ENCODE results near the gene GABBR2.

The GABBR2 gene

GRCh38 chr9:98391406-98391805 is 317.3 kb downstream of the GABBR2 start:
- no peak for DNase-seq

GRCh38 chr9:98385751-98386150 is 323.0 kb downstream of the GABBR2 start:
- DNase-seq: no peak

GRCh38 chr9:98383758-98384157 is 325.0 kb downstream of the GABBR2 start:
- peak; percentile 5 for DNase-seq

GRCh38 chr9:98381311-98382103 is 327.2 kb downstream of the GABBR2 start:
- no peak for DNase-seq

GRCh38 chr9:98380065-98380681 is 328.6 kb downstream of the GABBR2 start:
- DNase-seq: peak; percentile 68

GRCh38 chr9:98379572-98379971 is 329.2 kb downstream of the GABBR2 start:
- DNase-seq: no peak

- peak; percentile 31 for DNase-seq
Observed at GRCh38 chr9:98378794-98379193, 329.9 kb downstream of the GABBR2 start.

GRCh38 chr9:98378206-98378780 is 330.4 kb downstream of the GABBR2 start:
- peak; percentile 56 for DNase-seq

- peak; percentile 94 for DNase-seq
Observed at GRCh38 chr9:98375138-98375726, 333.5 kb downstream of the GABBR2 start.

- peak; percentile 94 for DNase-seq
Observed at GRCh38 chr9:98374385-98375051, 334.2 kb downstream of the GABBR2 start.

GRCh38 chr9:98373609-98374008 is 335.1 kb downstream of the GABBR2 start:
- peak; percentile 58 for DNase-seq

GRCh38 chr9:98372077-98372836 is 336.5 kb downstream of the GABBR2 start:
- no peak for DNase-seq

GRCh38 chr9:98370976-98371315 is 337.8 kb downstream of the GABBR2 start:
- DNase-seq: no peak

GRCh38 chr9:98370300-98370975 is 338.3 kb downstream of the GABBR2 start:
- DNase-seq: no peak

- no peak for DNase-seq
Observed at GRCh38 chr9:98369896-98370295, 338.8 kb downstream of the GABBR2 start.

GRCh38 chr9:98369471-98369870 is 339.3 kb downstream of the GABBR2 start:
- no peak for DNase-seq

GRCh38 chr9:98369066-98369425 is 339.7 kb downstream of the GABBR2 start:
- DNase-seq: no peak

GRCh38 chr9:98368366-98369065 is 340.2 kb downstream of the GABBR2 start:
- DNase-seq: no peak

- DNase-seq: no peak
Observed at GRCh38 chr9:98367923-98368322, 340.8 kb downstream of the GABBR2 start.

GRCh38 chr9:98367371-98367900 is 341.3 kb downstream of the GABBR2 start:
- no peak for DNase-seq

GRCh38 chr9:98365781-98366180 is 343.0 kb downstream of the GABBR2 start:
- DNase-seq: no peak
